A549 (cell line): ENCODE measurements around the gene PLD1. TPM values are rescaled to one million over a fixed set of nuclear protein-coding genes. Genes with fewer than 3 reads are reported as not detected.

Experiments used
- ATAC-seq, 2 experiments: fragments of 200-7000 bp in 1 of 2; fragments of >200 bp in 1 of 2; cut with Nextera tagmentation in 1 of 2; cut with Tn5 transposase in 1 of 2; 3 replicates each; pipeline versions ENCODE4 v1.8.0 to v1.9.1; 2018 to 2020; ENCODE audit warnings: mild to moderate bottlenecking in 1 of 2, moderate library complexity in 1 of 2
- CTCF ChIA-PET: fragments of 300-600 bp; sonication (Branson Sonifier 250); formaldehyde crosslinking; extraction: SDS; loops from one replicate; lab custom pipeline; 2021; ENCODE audit warnings: antibody characterized with exemption, inconsistent platforms; lab: Yijun Ruan, JAX
- POLR2A ChIA-PET: fragments of 350-600 bp; formaldehyde crosslinking; extraction: SDS; loops from one replicate; lab custom pipeline; 2021; ENCODE audit warnings: antibody characterized with exemption, inconsistent platforms; lab: Yijun Ruan, JAX
- DNase-seq, 2 experiments: peaks; one replicate each; pipeline versions ENCODE4 v3.0.0 to v3.0.0-alpha.2; 2011 to 2016; ENCODE audit warnings: low read depth in 1 of 2, low spot score in 1 of 2
- FAIRE-seq: peaks from 2 replicates; lab custom pipeline; 2011; peaks lifted over from hg19 to GRCh38; lab: Jason Lieb, UNC
- H3K27ac ChIP-seq, 2 experiments: fragments of >200 bp; sonication (Bioruptor Twin); formaldehyde crosslinking; 3 replicates each; pipeline ENCODE4 v1.5.1; 2016 to 2017
- H3K4me1 ChIP-seq: fragments of >200 bp; sonication (Bioruptor Twin); formaldehyde crosslinking; 3 replicates; pipeline ENCODE4 v1.6.1; 2016
- H3K4me2 ChIP-seq: fragments of >200 bp; sonication (Bioruptor Twin); formaldehyde crosslinking; 3 replicates; pipeline ENCODE4 v1.6.1; 2016
- H3K4me3 ChIP-seq: fragments of >200 bp; sonication (Bioruptor Twin); formaldehyde crosslinking; 3 replicates; pipeline ENCODE4 v1.5.1; 2016
- H3K9me3 ChIP-seq: fragments of >200 bp; sonication (Bioruptor Twin); formaldehyde crosslinking; 3 replicates; pipeline ENCODE4 v1.6.1; 2016
- ATOH8 ChIP-seq: fragments of 250-450 bp; sonication (Bioruptor Pico); IDR thresholded peaks from 2 replicates; pipeline ENCODE4 v1.5.0; 2020; ENCODE audit warnings: low read depth, mild to moderate bottlenecking, moderate library complexity
- CBX2 ChIP-seq: fragments of 200-600 bp; sonication (generic); IDR thresholded peaks from 2 replicates; pipeline ENCODE4 v1.6.1; 2016; ENCODE audit warnings: low read depth, mild to moderate bottlenecking, borderline replicate concordance
- CBX8 ChIP-seq: fragments of 200-600 bp; sonication (generic); IDR thresholded peaks from 2 replicates; pipeline ENCODE4 v1.6.1; 2016
- CEBPB ChIP-seq, 2 experiments: fragments of >200 bp in 1 of 2; sonication (Bioruptor Twin) in 1 of 2; formaldehyde crosslinking in 1 of 2; IDR thresholded peaks; 2 replicates each; pipeline ENCODE4 v1.6.1; 2012 to 2016
- CHD4 ChIP-seq: fragments of 200-600 bp; sonication (generic); IDR thresholded peaks from 2 replicates; pipeline ENCODE4 v1.6.1; 2016; ENCODE audit warnings: antibody characterized with exemption, mild to moderate bottlenecking, borderline replicate concordance
- E2F6 ChIP-seq: IDR thresholded peaks from 2 replicates; pipeline ENCODE4 v1.6.1; 2012; ENCODE audit warnings: low read depth, borderline replicate concordance
- ESRRA ChIP-seq: fragments of 150-350 bp; IDR thresholded peaks from 2 replicates; pipeline ENCODE4 v1.6.1; 2014; ENCODE audit warnings: mild to moderate bottlenecking, low read length, borderline replicate concordance
- FOSL2 ChIP-seq, 2 experiments: fragments of 450-650 bp in 1 of 2; fragments of >200 bp in 1 of 2; sonication (Bioruptor Twin) in 1 of 2; formaldehyde crosslinking; IDR thresholded peaks; 2 replicates each; pipeline versions ENCODE4 v1.5.0 to v1.6.1; 2016 to 2020; ENCODE audit warnings: mild to moderate bottlenecking in 1 of 2, moderate library complexity in 1 of 2
- GATA3 ChIP-seq: IDR thresholded peaks from 2 replicates; pipeline ENCODE4 v1.6.1; 2012; ENCODE audit warnings: borderline replicate concordance
- HDAC2 ChIP-seq: fragments of 200-600 bp; sonication (generic); IDR thresholded peaks from 2 replicates; pipeline ENCODE4 v1.6.1; 2016
- HEYL ChIP-seq: fragments of 250-450 bp; sonication (Bioruptor Pico); IDR thresholded peaks from 2 replicates; pipeline ENCODE4 v1.8.0; 2021; ENCODE audit warnings: mild to moderate bottlenecking, moderate library complexity
- HMGXB4 ChIP-seq: fragments of 250-450 bp; sonication (Bioruptor Pico); IDR thresholded peaks from 2 replicates; pipeline ENCODE4 v1.5.0; 2021; ENCODE audit warnings: mild to moderate bottlenecking, moderate library complexity, borderline replicate concordance
- HOXA7 ChIP-seq: fragments of 250-450 bp; sonication (Bioruptor Pico); IDR thresholded peaks from 2 replicates; pipeline ENCODE4 v1.5.0; 2020; ENCODE audit warnings: mild to moderate bottlenecking, moderate library complexity
- HOXB13 ChIP-seq: fragments of 250-450 bp; sonication (Bioruptor Pico); IDR thresholded peaks from 2 replicates; pipeline ENCODE4 v1.5.0; 2020; ENCODE audit warnings: low read depth, mild to moderate bottlenecking, moderate library complexity
- HOXB5 ChIP-seq: fragments of 250-450 bp; sonication (Bioruptor Pico); IDR thresholded peaks from 2 replicates; pipeline ENCODE4 v1.5.0; 2020; ENCODE audit warnings: mild to moderate bottlenecking, moderate library complexity
- JUN ChIP-seq, 2 experiments: fragments of >200 bp; sonication (Bioruptor Twin); formaldehyde crosslinking; IDR thresholded peaks; 2 replicates in 1 of 2; 3 replicates in 1 of 2; pipeline ENCODE4 v1.6.1; 2016 to 2017
- MAFK ChIP-seq: fragments of 450-650 bp; IDR thresholded peaks from 2 replicates; pipeline ENCODE4 v1.6.1; 2014; ENCODE audit not compliant: partially characterized antibody
- MYC ChIP-seq: IDR thresholded peaks from 2 replicates; pipeline ENCODE4 v1.6.1; 2012; ENCODE audit warnings: mild to moderate bottlenecking, inconsistent platforms, low read length, improper control_type of control experiment, borderline replicate concordance
- NR3C1 ChIP-seq: fragments of >200 bp; sonication (Bioruptor Twin); formaldehyde crosslinking; IDR thresholded peaks from 3 replicates; pipeline ENCODE4 v1.6.1; 2017
- POLR2A ChIP-seq: IDR thresholded peaks from 2 replicates; pipeline ENCODE4 v1.6.1; 2012; ENCODE audit warnings: mild to moderate bottlenecking, low read length
- POLR2AphosphoS2 ChIP-seq: conservative IDR thresholded peaks from 2 replicates; pipeline ENCODE4 v1.6.1; 2012; ENCODE audit warnings: low read length, improper control_type of control experiment, inconsistent platforms
- RAD21 ChIP-seq, 2 experiments: fragments of >200 bp in 1 of 2; sonication (Bioruptor Twin) in 1 of 2; formaldehyde crosslinking in 1 of 2; IDR thresholded peaks in 1 of 2; conservative IDR thresholded peaks in 1 of 2; 2 replicates in 1 of 2; 3 replicates in 1 of 2; pipeline ENCODE4 v1.6.1; 2012 to 2018; ENCODE audit warnings: inconsistent platforms in 1 of 2
- RARB ChIP-seq: fragments of 250-450 bp; sonication (Bioruptor Pico); IDR thresholded peaks from 2 replicates; pipeline ENCODE4 v1.8.0; 2021; ENCODE audit warnings: mild to moderate bottlenecking, moderate library complexity
- RFX5 ChIP-seq: fragments of 450-650 bp; IDR thresholded peaks from 2 replicates; pipeline ENCODE4 v1.7.1; 2014; ENCODE audit warnings: antibody characterized with exemption, mild to moderate bottlenecking, moderate library complexity
- SMC3 ChIP-seq: fragments of >200 bp; sonication (Bioruptor Twin); formaldehyde crosslinking; IDR thresholded peaks from 3 replicates; pipeline ENCODE4 v1.6.1; 2018; ENCODE audit warnings: inconsistent platforms
- SREBF2 ChIP-seq: fragments of 450-650 bp; IDR thresholded peaks from 2 replicates; pipeline ENCODE4 v1.6.1; 2014; ENCODE audit warnings: mild to moderate bottlenecking, moderate library complexity
- USF2 ChIP-seq: fragments of 450-650 bp; IDR thresholded peaks from 2 replicates; pipeline ENCODE4 v1.6.1; 2014; ENCODE audit warnings: antibody characterized with exemption
- ZC3H11A ChIP-seq: fragments of 450-650 bp; IDR thresholded peaks from 2 replicates; pipeline ENCODE4 v1.6.1; 2014; ENCODE audit warnings: antibody characterized with exemption, mild to moderate bottlenecking
- ZNF302 ChIP-seq: fragments of 250-450 bp; sonication (Bioruptor Pico); IDR thresholded peaks from 2 replicates; pipeline ENCODE4 v1.9.0; 2021; ENCODE audit warnings: inconsistent platforms, mild to moderate bottlenecking, moderate library complexity
- ZSCAN20 ChIP-seq: fragments of 250-450 bp; sonication (Bioruptor Pico); IDR thresholded peaks from 2 replicates; pipeline ENCODE4 v1.8.0; 2022; ENCODE audit warnings: mild to moderate bottlenecking, moderate library complexity
- WGBS: methylation state at CpG from one replicate; pipeline ENCODE4 v1.1.6; 2017; ENCODE audit errors: missing lambda C conversion rate; 5-methylcytosine and 5-hydroxymethylcytosine counted together
- polyA plus RNA-seq, 4 experiments: library from polyadenylated mRNA; depleted of rRNA in 3 of 4; stranded (reverse); fragments of >200 nt; fragmentation: RNase III in 1 of 4; extraction: RNeasy Plus Mini Kit Qiagen cat#74134 plus additional on column Dnase treatment in 1 of 4; gene quantifications; 2 replicates in 3 of 4; 3 replicates in 1 of 4; pipeline ENCODE4 v1.2.3, GENCODE V29; 2011 to 2017

Gene PLD1
- polyA plus RNA-seq, 2 of the 4 experiments (the other 2 are of a cell fraction), result 6.6 to 27.2 TPM

- ChIA-PET CTCF (no interaction called here), POLR2A (no interaction called here)
- 100% methylated on average over 4 of the region's 4 CpGs for WGBS
- DNase-seq (no peak), ATAC-seq (no peak), FAIRE-seq (no peak)
- Histone ChIP-seq H3K27ac (no peak overlapping the region), H3K4me1 (no peaks in the 10 kb centered on the region), H3K4me3 (no peak overlapping the region), H3K4me2 (no peak overlapping the region), H3K9me3 (no peaks in the 10 kb centered on the region)
- no peak for TF ChIP-seq ESRRA
- no peak for TF ChIP-seq CHD4
- TF ChIP-seq ATOH8 (CRISPR knock-in tag), result no peak
Measured at GRCh38 chr3:171616798-171617197, 193.5 kb downstream of the PLD1 start.

- Histone ChIP-seq H3K4me1 (no peaks in the 10 kb centered on the region), H3K9me3 (no peaks in the 10 kb centered on the region), H3K27ac (no peak overlapping the region), H3K4me2 (no peak overlapping the region), H3K4me3 (no peak overlapping the region)
- DNase-seq (no peak), ATAC-seq (no peak), FAIRE-seq (no peak)
- ChIA-PET CTCF (no interaction called here), POLR2A (no interaction called here)
- TF ChIP-seq NR3C1 (no peak), SREBF2 (no peak), HOXB5 (CRISPR knock-in tag) (no peak), FOSL2 (IDR thresholded peaks at IDR 0.05) (no peak), FOSL2 (CRISPR knock-in tag; IDR thresholded peaks at IDR 0.05) (no peak), CBX2 (no peak), CEBPB (IDR thresholded peaks at IDR 0.05) (no peak), JUN (IDR thresholded peaks at IDR 0.05) (no peak), E2F6 (no peak), HMGXB4 (CRISPR knock-in tag) (no peak), SMC3 (no peak), GATA3 (no peak), HOXB13 (CRISPR knock-in tag) (no peak), MYC (no peak), CBX8 (no peak)
- WGBS, result 92% methylated on average over 1 of the region's 1 CpG
Measured at GRCh38 chr3:171615686-171616085, 194.6 kb downstream of the PLD1 start.

GRCh38 chr3:171615281-171615680, 195.0 kb downstream of the PLD1 start:
- TF ChIP-seq USF2 (no peak), RAD21 (conservative IDR thresholded peaks at IDR 0.05 in 1 of 2, IDR thresholded peaks at IDR 0.05 in 1 of 2) (no peak), JUN (IDR thresholded peaks at IDR 0.05) (no peak), POLR2AphosphoS2 (no peak), CBX8 (no peak), NR3C1 (no peak), ZC3H11A (no peak), HOXA7 (CRISPR knock-in tag) (no peak), POLR2A (no peak), MAFK (no peak), ZNF302 (CRISPR knock-in tag) (no peak), CEBPB (IDR thresholded peaks at IDR 0.05) (no peak), HDAC2 (no peak), RFX5 (no peak), ZSCAN20 (CRISPR knock-in tag) (no peak), MYC (no peak), RARB (no peak), HEYL (no peak)
- FAIRE-seq (no peak), DNase-seq (no peak), ATAC-seq (no peak)
- CTCF ChIA-PET, result interaction anchor here (0.8 kb wide), 1 partner anchor 26 kb away, joined by 3 read pairs; no protein-coding TSS in a partner anchor
- Histone ChIP-seq H3K4me2 (no peak overlapping the region), H3K4me3 (no peak overlapping the region), H3K9me3 (no peaks in the 10 kb centered on the region), H3K27ac (no peak overlapping the region), H3K4me1 (no peaks in the 10 kb centered on the region)
- POLR2A ChIA-PET, result no interaction called here
